Stimulated activated CD4-positive, alpha-beta T cell treated with anti-CD3 and anti-CD28 coated beads, Interleukin-1b, Interleukin-23, amount 100 ng/mL, for 4 hours (primary cell): ENCODE measurements around the gene NKX2-1.
"Not testable (repeated sequence)": the region's sequence is repeated elsewhere in the genome, so short reads cannot be mapped to it uniquely, and the experiment has no call there.

Source experiments
- DNase-seq, 2 donors: peaks; one replicate each; pipeline ENCODE4 v3.0.0-alpha.2; 2020; ENCODE audit warnings: low read depth in 2 of 2

The NKX2-1 gene

DNA sequence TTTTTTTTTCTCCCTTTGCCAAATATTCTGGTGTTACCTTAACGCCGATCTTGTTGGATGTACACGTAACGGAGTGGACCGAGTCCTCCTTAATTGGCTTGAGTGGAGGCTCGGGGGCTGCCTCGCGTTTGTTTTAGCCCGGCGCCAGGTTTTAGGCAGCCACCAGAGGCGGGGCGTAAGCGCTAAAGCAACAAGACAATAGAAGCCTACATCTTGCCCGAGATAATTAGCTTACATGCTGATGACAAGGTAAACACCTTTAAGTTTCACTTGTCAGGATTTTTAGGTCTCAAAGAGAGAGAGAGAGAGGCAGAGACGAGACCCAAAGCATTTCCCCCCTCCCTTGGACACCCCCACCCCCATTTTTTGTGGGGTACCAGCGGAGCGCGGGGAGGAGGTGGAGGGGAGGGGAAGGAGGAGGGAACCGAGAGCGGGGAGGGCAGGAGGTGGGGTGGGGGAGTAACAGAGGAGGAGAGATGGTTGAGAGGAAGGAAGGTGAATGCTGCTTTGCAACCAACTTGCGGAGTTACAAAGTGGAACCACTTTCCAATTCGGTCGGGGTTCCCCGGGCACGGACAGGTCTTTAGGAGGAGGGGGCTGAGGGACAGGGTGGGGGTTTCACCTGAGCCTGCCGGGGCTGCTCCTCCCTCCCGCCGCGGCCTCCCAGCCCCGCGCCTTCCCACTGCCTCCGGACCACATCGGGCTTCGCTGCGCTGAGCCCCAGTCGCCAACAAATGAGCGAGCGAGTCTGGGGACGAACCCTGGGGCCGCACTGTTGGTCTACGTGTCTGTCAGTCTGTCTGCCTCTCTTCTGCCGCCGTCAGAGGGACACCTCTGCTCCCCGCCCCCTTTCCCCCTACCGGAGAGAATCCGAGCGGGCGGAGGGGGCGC lies at the start of gene NKX2-1:
Gene NKX2-1 (minus strand): TSS at position 802 of the 891 bp plus-strand sequence. CDS start 103 bp downstream, at position 699.
- no peak for DNase-seq

DNA sequence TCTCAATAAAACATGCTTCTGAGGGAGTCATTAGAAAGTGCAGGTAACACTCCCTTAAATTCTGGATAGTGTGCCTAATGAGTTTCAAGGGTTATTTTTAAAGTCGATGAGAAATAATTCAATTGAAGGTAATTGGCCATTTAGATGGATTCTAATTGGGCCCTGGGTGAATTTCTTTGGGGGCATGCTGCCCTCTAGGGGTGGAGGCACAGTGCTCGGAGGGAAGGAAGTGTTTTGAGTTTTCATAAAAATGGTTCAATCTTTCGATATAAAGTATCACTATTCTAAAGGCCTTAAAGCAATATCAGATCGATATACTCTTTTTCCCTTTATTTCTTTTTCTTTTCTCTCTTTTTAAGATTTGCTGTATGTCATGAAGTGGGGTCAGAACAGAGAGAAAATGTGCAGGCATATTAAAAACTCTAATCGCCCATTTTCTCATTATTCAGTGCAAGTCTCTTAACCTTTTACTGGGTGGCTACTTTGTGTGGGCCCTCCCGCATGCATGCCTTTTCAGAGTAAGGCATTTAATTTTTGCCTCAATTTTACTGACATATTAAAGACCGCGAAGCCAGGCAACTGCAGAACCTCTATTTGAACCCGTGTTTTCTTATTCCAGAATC lies 36.9 kb upstream of the NKX2-1 start:
- peak; percentile 1 to 26 for DNase-seq

DNA sequence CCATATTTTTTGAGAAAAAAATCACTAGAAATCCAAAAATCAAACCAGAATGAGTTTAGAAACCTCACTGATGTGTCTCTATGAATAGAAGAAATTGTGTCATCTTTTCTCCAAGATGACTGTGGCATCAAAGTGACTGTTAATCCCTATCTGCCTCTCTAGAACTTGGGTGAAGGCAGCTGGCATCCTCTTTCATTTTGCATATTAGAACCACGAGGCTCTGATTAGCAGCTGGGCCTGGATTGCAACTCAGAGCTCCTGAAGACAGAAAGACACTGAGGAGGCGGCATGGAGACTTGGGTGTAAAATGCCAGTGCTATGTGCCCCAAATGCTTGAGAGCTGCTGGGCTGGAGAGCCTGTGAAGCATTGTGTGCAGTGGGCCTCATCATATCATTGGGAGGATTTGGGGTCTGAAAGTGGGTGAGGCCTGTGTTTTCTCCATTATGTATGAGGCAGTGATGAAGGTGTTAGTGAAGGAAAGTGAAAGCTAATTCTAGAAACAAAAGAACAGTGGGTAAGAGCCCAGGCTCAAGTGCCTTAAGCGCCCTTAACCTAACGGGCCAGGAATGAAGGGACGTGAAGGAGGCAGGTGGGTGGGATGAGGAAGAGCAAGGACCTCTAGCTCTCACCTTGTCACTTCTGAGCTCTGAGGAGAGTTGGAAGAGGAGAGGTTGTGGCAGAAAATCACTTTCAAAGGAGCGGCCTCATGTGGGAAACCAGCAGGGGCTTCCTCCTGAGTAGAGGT lies 36.1 kb upstream of the NKX2-1 start:
- DNase-seq = no peak

DNA sequence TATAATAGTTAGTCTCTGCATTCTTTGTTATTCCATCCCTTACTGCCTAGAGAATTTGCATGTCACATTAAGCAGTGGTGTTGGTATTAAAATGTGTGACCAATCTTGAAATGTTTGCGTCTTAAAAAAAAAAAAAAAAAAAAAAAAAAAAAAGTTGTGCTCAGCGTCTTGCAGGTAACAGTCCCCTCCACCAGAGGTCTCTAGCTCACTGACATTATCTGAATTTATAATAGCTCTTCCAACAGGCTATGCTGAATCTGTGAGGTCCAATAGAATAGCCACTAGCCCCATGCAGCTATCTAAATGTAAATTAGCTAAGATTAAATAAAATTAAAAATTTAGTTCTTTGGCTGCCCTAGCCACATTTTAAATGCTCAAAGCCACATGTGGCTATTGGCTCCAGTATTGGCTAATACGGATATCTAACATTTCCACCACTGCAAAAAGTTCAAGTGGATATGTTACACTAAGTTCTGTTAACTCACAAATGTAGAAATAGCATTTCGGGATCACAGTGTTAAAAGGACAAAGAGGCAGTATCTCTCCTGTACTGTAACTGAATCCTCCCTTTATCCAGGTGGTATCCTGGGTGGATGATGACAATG lies 33.7 kb upstream of the NKX2-1 start:
- DNase-seq = no peak

DNA sequence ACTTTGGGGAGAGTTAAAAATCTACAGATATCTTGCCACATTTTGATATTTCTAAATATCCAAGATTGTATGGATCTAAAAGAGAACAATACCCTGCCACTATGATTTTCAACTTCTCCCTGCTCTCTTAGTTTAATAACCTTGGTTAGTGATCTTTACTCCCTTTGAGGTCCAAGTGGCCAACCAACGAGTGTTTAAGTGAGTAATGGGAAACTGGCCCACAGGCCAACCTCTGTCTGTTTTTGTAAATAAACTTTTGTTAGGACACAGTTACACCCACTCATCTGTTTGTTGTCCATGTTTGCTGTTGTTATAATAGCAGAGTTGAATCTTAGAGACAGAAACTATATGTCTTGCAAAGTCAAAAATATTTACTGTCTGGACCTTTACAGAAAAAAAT lies 30.9 kb upstream of the NKX2-1 start:
- DNase-seq = no peak

DNA sequence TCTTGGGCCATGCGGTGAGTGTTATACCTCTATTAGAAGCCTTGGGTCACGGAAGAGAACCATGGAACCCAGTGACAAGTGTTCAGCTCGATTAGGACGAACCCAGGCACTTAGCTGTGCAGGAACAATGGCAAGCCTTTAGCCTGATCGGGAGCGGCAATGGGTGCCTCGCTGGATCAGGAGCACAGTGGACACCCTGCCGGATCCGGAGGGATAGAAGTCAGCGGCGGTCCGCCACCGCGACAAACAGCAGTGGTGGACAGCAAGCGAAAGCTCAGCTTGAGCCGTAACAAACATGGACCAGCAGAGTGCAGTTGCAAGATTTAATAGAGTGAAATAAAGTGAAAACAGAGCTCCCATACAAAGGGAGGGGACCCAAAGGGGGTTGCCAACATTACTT lies 24.2 kb upstream of the NKX2-1 start:
- not testable (repeated sequence) for DNase-seq

DNA sequence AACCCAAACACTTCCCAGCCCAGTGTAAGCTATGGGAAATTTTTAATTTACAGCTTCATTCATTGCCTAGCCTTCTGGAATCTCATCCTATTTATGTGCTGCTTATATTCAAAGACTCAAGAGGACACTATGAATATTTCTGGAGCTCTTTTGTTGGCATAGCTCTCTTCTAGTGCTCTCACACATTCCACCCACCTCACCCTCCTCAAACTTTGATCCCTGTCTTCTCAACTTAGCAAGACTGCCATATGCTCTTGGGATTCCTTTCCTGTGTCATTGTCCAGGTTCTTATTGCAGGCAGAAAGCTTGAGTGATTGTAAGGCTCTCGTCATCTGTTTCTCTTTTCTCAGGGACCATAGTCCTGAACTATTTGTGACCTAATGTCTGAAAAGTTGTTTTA lies 18.0 kb upstream of the NKX2-1 start:
- no peak for DNase-seq

DNA sequence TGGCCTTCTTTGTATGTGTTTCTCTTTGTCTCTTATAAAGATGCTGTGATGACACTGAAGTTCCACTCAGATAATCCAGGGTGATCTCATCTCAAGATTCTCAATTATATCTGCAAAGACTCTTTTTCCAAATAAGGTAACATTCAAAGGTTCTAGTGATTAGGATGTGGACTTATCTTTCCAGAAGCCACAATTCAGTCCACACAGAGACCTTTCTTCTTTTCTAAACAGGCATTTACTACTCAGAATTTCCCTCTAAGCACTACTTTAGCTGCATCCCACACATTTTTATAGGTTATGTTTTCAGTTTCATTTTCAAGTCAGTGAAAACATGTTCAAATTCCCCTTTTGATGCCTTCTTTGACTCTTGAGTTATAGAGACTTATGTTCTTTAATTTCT lies 9.0 kb upstream of the NKX2-1 start:
- DNase-seq = no peak

DNA sequence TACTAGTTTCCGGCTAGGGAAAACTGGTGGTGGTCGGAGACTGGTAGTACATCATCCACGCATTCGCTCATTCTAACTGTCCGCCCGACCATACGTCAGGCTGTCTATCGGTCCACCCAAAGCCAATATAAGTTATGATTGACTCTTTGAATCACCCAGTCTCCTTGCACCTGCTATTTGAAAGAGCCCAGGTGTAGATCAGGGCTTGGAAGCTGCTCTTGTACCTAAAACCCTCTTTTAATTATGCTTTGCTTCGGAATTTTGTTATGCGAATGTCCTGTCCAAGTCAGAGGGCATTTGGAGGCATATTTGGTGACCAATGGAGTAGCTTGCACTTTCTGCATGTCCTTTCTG lies 5.7 kb upstream of the NKX2-1 start:
- DNase-seq = no peak

DNA sequence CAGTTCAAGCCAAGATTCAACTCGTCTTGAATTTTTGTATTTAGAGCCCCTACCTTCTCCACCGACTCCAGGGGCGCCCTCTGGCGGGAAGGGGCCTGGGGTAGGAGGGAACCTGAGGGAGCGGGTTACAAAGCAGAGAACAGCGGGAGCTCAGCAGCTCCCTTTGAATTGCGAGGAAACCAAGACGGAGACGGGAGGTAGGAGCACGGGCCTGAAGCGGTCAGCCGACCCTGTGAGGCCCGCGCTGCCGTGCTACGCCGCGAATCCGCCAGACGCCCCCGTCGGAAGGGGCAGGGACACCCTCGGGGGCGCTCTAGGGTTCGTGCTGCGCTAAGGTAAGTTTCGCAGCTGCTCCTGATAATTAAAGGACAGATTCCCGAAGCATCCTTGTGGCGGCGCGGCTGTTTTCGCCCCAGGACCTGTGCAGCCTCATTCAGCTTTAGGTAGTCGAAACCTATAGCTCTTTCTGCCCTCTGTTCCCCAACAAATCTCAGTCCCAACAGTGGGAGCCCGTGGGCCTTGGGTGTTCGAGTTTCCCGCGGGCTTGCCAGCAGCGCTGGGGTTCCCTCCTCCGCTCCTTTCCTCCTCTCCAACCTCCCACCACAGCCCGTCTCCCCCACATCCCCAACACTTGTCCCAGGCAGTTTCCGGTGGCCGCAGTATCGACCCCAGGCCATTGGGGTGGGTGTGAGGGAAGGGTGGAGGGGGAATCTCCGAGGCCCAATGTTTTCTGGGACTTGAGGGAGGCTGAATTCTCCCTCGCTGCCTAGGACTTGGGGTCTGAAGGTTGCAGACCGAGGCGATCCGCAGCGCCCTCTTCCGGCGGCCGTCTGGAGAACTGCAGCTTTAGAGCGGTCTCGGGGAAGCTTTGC lies 5.1 kb upstream of the NKX2-1 start:
- DNase-seq = no peak

DNA sequence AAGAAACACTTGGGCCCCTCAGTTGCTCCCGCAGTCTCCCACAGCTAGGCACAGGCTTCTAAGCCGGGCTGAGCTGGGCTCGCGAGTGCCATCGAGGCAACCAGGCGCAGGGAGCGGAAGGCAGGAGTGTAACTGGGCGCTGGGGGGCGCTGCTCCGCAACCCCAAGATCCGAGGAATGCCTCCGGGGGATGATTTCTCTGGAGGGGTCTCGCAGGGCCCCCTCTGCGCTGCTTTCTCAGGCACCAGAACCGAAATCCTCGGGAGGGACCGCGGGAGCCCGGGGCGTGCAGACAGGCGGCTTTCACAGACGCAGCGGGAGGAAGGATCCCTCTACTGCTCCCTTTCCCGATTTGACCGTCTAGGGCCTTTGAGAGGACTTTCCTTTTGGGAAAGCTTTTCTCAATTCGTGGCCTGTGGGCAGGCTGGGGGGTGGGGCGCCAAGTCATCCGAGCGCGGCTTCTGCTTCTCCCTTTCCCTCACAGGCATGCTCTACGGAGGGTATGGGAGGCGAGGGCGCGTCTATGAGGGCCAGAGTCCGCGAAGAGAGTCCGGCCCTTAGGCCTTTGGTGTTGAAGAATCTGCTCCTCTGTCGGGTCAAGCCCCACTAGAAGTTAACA lies 4.3 kb upstream of the NKX2-1 start:
- no peak for DNase-seq

DNA sequence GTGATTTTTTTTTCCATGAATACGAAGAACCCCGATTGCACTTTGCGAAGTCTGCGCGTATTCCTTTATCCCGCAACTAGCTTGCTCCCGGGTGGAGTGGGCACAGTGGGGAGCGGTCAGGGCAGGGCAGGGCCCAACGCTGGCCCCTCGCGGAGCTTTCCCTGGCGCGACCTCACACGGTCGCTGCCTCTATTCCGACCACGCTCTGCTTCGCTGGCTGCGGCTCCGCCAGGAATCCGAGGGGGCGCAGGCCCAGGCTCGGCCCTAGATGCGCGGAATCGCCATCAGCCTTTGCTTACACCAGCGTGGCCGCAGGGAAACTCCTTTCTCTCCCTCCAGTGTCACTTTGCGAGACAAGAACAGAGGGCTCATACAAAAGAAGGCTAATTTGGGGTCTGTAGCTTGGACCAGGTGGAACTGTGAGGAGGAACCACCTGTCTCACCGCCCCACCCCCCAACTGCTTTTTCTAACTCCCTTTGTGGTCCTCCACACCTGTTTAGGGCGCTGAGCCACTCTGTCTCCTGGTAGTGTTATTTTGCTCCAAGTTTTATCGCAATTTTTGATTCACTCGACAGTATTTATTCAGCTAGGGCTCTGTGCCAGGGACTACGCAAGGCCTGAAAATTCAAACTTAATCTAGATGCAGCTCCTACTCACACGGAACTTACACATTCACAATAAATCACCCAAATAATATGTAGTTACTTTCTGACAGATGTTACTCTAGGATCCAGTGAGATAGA lies 3.1 kb upstream of the NKX2-1 start:
- DNase-seq = no peak

DNA sequence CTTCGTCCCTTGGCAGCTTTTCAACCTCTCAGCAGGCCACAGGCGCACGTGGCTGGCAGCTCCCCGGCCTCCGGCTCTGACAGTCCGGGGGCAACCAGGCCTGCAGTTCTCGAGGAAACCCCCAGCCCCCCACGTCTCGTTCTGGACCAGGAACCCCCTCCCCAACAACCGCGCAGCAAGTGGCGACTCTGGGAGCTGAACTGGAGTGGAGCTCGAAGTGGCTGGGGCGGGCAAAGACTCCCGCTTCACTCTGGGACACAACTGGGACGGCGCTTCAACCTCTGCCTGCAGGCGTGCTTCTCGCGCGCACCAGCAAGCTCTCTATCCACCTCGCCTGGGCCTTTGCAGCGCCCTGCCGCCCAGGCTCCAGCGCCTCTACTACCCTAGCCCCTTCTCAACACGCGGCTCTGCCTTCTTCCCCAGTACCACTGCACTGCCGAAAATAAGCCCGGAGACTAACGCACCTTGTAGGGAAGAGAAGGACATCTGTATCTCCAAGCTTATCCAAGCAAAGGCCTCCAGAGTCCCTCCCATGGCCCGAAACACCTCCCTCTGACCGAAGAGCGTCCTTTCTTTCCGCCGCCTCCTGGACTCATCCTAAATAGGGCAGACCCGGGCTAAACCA lies 2.4 kb upstream of the NKX2-1 start:
- no peak for DNase-seq

DNA sequence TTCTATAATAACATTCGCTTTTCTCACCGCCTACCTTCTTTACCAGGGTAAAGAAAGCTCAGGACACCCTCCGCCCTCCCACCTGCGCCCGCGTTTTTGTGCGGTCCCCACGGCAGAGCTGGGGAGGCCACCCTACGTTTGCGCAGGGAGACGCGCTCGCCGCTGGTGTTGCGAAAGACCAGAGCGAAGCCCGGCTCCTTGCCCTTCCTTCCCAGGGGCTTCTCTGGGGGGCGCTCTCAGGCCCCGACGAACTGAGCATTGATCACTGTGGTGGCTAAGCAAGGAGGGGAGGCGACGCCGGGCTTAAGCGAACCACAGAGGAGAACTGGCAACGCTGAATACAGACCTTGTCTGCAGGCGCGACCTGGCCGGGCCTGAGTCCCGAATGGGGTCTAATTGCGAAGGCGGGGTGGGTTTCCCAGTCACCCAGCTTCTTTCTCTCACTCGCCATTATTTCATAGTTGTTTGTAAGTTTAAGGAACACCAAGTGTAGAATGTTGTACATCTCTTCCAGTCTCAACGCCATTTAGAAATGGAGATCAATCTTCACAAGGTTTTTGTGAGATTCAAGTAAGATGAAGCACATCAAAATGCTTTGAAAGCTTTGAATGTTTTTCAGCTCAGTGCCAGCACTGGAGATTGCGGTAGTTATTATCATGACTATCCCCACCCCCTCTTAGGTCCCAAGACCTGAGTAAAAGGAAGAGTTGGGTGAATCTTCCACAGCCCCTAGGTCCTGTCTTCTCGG lies 1.7 kb upstream of the NKX2-1 start:
- no peak for DNase-seq

DNA sequence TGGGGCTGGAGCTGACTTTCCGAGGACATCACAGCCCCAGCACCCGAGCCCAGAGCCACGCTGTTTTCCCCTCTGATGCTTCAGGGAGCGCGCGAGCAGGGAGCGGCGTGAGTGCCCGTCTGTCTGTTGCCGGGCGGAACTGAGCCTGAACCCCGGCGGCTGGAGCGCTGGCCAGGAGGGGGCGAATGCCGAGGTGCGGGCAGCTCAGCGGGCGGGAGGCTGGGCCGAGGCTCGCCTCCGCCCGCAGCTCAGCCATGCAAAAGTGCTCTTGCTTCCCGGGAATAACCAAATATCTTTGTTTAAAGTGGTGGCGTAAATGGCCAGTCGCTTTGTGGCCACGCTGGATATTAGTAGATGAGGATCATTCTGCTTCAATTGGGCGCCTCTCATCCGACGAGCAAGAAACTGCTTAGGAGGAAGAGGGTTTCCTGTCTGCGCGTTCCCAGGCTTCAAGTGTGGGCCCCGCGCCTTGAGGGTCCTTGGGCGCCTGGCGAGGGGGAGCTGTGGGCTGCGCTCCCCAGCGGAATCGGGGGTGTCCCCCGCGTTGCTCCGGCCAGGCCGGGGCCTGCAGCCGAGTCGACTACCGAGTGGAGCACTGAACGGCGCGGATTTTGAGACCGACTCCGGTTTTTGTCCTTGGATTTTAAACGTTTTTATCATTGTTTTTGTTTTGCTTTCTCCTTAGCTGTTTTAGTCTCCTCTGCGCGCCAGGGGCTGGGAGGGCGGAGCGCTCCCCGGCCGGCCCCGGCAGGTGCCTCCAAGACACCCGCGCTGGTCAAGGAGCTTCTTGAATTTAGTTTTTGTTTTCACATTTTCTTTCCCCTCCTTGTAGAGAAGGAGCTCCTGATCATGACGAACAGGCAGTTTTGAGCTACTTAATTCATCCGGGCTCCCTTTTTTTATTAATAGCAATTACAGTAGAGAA lies 831 bp upstream of the NKX2-1 start:
- no peak for DNase-seq

DNA sequence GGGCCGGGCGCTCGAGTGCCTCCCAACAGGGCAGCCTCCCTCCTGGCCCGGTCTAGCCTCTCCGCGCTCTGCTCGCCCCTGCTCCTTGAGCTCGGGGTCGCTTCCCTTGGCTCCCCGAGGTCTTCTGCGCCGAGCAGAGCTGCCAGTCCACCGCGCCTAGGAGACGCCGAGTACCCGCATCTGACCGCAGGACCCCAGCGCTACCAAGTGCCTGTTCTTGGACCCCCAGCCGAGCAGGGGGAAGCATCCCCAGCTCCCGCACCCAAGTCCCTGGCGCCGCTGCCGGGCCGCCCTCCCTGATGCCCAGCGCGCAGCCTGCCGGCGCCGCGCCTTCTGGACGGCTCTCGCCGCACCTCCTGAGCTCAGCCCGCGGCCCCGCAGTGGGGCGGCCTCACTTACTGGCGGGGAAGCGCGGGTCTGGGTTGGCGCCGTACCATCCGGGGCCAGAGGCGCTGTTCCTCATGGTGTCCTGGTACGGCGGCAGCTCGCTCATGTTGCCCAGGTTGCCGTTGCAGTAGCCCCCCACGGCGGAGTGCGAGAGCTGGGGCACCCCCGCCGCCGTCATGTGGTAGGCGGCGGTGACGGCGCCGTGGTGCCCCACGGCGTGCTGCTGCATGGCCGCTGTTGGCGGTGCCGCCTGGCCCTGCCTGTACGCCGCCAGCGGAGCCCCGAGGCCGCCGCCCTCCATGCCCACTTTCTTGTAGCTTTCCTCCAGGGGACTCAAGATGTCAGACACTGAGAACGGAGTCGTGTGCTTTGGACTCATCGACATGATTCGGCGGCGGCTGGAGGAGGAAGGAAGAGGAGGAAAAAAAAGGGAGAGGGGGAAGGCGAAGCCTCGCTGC lies 1.2 kb downstream of the NKX2-1 start:
- DNase-seq = no peak

DNA sequence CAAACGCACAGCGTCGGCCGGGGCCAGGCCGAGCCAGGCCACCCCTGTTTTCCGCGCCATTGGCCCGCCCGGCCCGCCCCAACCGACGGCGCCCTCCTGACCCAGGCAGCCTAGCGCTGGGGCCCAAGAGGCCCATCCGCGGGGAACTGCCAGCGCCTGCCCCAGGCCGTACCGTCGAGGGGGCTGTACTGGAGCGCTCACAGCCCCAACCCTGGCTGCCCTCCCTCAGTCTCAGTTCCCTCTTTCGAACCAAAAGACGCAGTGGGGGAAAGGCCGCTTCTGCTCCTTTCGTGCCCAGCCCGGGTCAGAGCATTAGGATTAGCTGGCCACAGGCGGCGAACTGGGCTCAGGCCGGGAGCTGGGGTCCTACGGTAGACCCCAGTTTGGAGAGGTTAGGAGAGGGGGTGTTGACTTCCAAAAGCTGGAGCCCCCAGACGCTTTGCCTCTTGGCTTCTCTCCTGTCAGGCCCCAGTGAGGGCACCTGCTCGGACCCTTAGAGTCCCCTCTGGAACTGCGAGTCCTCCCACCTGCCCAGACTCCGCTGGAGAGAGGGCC lies 1.9 kb downstream of the NKX2-1 start:
- no peak for DNase-seq
